Smooth muscle cell (in vitro differentiated cells): ENCODE data around the gene AFF1. TPM values are rescaled to one million over a fixed set of nuclear protein-coding genes. Genes with fewer than 3 reads are reported as not detected.

ENCODE experiments used
- DNase-seq: peaks from one replicate; lab custom pipeline; 2025; ENCODE audit not compliant: unreplicated experiment; lab: John Stamatoyannopoulos, UW
- H2AFZ ChIP-seq: fragments of 200-600 bp; sonication (generic); 2 replicates; pipeline ENCODE4 v1.6.0; 2016; ENCODE audit warnings: antibody characterized with exemption, low read depth, mild to moderate bottlenecking
- H3F3A ChIP-seq: fragments of 200-600 bp; sonication (generic); 2 replicates; pipeline ENCODE4 v1.6.0; 2017; ENCODE audit warnings: antibody characterized with exemption, low read depth
- H3K27ac ChIP-seq: fragments of 200-600 bp; sonication (generic); 2 replicates; pipeline ENCODE4 v1.5.1; 2016; ENCODE audit warnings: low read depth, mild to moderate bottlenecking
- H3K27me3 ChIP-seq: fragments of 200-600 bp; sonication (generic); 2 replicates; pipeline ENCODE4 v1.6.1; 2016; ENCODE audit warnings: low read depth, mild to moderate bottlenecking
- H3K36me3 ChIP-seq: fragments of 200-600 bp; sonication (generic); 2 replicates; pipeline ENCODE4 v1.5.1; 2016; ENCODE audit warnings: low read depth
- H3K4me1 ChIP-seq: fragments of 200-600 bp; sonication (generic); 2 replicates; pipeline ENCODE4 v1.5.1; 2016; ENCODE audit warnings: low read depth
- H3K4me2 ChIP-seq: fragments of 200-600 bp; sonication (generic); 2 replicates; pipeline ENCODE4 v1.6.0; 2016; ENCODE audit warnings: mild to moderate bottlenecking
- H3K4me3 ChIP-seq: fragments of 200-600 bp; sonication (generic); 2 replicates; pipeline ENCODE4 v1.5.1; 2016; ENCODE audit warnings: mild to moderate bottlenecking
- H3K79me2 ChIP-seq: fragments of 200-600 bp; sonication (generic); 2 replicates; pipeline ENCODE4 v1.6.0; 2016; ENCODE audit warnings: low read depth, mild to moderate bottlenecking
- H3K9ac ChIP-seq: fragments of 200-600 bp; sonication (generic); 2 replicates; pipeline ENCODE4 v1.6.0; 2016; ENCODE audit warnings: low read depth
- H3K9me3 ChIP-seq: fragments of 200-600 bp; sonication (generic); replicated peaks from 2 replicates; pipeline ENCODE4 v1.5.1; 2016; ENCODE audit warnings: low read depth
- H4K20me1 ChIP-seq: fragments of 200-600 bp; sonication (generic); 2 replicates; pipeline ENCODE4 v1.6.0; 2016; ENCODE audit warnings: low read depth
- WGBS: methylation state at CpG from one replicate; pipeline ENCODE4 v1.1.7; 2016; ENCODE audit warnings: low lambda C conversion rate; 5-methylcytosine and 5-hydroxymethylcytosine counted together
- polyA plus RNA-seq: library from polyadenylated mRNA; unstranded; fragments of >200 nt; fragmentation: Nextera tagmentation; extraction: Ambion mirVana; gene quantifications from 2 replicates; pipeline ENCODE4 v1.2.1, GENCODE V29; 2016
- total RNA-seq: library from RNA; depleted of rRNA; stranded (reverse); fragments of >200 nt; gene quantifications from 2 replicates; pipeline ENCODE4 v1.2.3, GENCODE V29; 2014
- TF ChIP-seq, protein P1 (sequence below): fragments of 200-600 bp; sonication (generic); IDR thresholded peaks from 2 replicates; pipeline ENCODE4 v1.5.1; 2017; ENCODE audit warnings: borderline replicate concordance, mild to moderate bottlenecking, antibody characterized with exemption; ENCODE audit not compliant: insufficient read depth, poor library complexity, severe bottlenecking

The AFF1 gene
- total and polyA plus RNA-seq, 2 experiments from 2014 or later: 6.6 to 17.7 TPM

DNA sequence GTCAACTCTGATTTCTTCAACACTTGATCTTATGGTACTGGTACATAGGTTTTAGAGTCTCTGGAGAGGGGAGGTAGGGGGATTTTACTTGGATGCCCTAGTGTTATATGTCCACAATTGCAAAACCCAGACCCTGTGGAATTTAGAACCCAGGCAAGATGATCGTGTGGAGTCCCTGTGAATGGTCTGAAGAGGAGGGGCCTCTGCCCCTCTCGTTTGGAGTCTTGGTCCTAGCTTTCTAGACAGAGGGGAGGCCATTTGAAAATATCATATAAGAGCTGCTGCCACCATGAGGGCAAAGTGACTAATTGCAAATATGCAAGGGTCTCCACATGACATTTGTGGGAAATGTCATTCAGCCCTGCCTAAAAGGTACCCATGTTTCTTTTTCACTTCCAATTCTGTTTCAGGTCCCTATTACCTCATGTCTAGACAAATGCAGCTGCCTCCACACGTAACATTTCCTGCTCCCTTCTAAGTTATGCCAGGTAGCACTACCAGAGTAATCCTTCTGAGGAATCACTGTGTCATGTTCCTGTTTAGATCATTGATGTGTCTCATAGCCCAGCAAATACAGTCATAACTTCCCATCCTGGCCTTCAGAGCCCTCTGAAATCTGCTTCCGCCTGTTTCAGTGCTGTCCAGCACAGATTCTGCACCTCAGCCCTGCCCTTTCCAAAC lies 158.8 kb downstream of the AFF1 start:
- no peaks in the 10 kb centered on the region for H3K9me3 ChIP-seq
- no peak overlapping the region for H2AFZ ChIP-seq
- no peak overlapping the region for H3K4me2 ChIP-seq
- no peak for DNase-seq
- peaks cover 9% of the 10 kb centered on the region for H3K4me1 ChIP-seq
- no peaks in the 10 kb centered on the region for H3K27me3 ChIP-seq
- no peaks in the 10 kb centered on the region for H3K36me3 ChIP-seq
- H3K9ac ChIP-seq: peak overlapping the region; percentile 53
- H3F3A ChIP-seq: no peaks in the 10 kb centered on the region
- TF ChIP-seq, protein P1, sequence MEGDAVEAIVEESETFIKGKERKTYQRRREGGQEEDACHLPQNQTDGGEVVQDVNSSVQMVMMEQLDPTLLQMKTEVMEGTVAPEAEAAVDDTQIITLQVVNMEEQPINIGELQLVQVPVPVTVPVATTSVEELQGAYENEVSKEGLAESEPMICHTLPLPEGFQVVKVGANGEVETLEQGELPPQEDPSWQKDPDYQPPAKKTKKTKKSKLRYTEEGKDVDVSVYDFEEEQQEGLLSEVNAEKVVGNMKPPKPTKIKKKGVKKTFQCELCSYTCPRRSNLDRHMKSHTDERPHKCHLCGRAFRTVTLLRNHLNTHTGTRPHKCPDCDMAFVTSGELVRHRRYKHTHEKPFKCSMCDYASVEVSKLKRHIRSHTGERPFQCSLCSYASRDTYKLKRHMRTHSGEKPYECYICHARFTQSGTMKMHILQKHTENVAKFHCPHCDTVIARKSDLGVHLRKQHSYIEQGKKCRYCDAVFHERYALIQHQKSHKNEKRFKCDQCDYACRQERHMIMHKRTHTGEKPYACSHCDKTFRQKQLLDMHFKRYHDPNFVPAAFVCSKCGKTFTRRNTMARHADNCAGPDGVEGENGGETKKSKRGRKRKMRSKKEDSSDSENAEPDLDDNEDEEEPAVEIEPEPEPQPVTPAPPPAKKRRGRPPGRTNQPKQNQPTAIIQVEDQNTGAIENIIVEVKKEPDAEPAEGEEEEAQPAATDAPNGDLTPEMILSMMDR: peak; percentile 45
- H3K79me2 ChIP-seq: no peaks in the 10 kb centered on the region
- H4K20me1 ChIP-seq: no peaks in the 10 kb centered on the region
- WGBS: 33% methylated on average over 4 of the region's 4 CpGs
- H3K27ac ChIP-seq: peak overlapping the region; percentile 82
- H3K4me3 ChIP-seq: no peak overlapping the region

DNA sequence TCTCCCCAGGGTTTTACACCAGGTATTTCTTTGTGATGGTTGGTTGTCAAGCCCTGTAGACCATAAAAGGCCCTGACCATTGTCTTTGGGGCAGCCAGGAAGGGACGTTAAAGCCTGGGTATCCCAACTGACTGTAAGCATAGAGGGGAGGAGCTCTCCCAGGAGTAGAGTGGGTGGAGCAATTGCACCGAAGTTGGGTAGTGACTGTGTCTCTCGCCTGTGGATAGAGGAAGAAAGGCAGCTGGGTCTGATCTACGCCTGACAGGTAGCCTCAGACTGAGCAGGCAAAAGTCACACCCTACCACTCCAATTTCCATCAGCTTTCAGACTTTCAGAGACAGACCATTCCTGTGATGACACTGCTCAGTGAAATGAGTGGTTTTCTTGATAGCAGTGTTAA lies 162.3 kb downstream of the AFF1 start:
- Histone ChIP-seq H4K20me1 (no peaks in the 10 kb centered on the region), H3F3A (no peaks in the 10 kb centered on the region), H3K4me1 (peaks cover 14% of the 10 kb centered on the region), H3K27me3 (no peaks in the 10 kb centered on the region), H3K9ac (no peak overlapping the region), H3K27ac (peak overlapping the region; percentile 59), H3K4me2 (peak overlapping the region; percentile 0), H3K9me3 (no peaks in the 10 kb centered on the region), H3K36me3 (no peaks in the 10 kb centered on the region), H2AFZ (no peak overlapping the region), H3K79me2 (no peaks in the 10 kb centered on the region), H3K4me3 (no peak overlapping the region)
- 41% methylated on average over 4 of the region's 4 CpGs for WGBS
- TF ChIP-seq, protein P1: no peak
- no peak for DNase-seq

DNA sequence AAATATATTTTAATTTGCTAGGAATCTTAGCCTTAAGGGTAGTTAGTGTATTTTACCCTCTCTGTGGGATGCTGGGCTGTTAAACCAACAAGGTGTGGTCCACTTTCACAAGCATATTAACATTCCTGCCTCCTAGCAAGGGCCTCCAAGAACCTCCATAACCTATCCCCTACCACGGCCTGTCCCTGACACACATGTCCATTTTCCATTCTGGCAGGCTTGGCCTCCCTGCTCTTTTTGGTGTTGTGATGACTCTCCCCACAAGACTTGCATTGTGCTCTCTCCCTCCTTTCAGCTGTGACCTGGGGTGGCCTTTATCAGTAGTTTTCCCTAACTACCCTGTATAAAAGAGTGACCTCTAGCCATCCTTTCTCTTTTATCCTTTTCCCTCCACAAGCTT lies 165.4 kb downstream of the AFF1 start:
- H2AFZ ChIP-seq: no peak overlapping the region
- H3K27me3 ChIP-seq: no peaks in the 10 kb centered on the region
- H3K79me2 ChIP-seq: no peaks in the 10 kb centered on the region
- peaks cover 19% of the 10 kb centered on the region for H3K4me1 ChIP-seq
- H3F3A ChIP-seq: peaks cover 7% of the 10 kb centered on the region
- no peak overlapping the region for H3K4me2 ChIP-seq
- H4K20me1 ChIP-seq: no peaks in the 10 kb centered on the region
- no peak overlapping the region for H3K4me3 ChIP-seq
- H3K36me3 ChIP-seq: no peaks in the 10 kb centered on the region
- no peak for DNase-seq
- no peak overlapping the region for H3K27ac ChIP-seq
- WGBS: 58% methylated on average over 1 of the region's 1 CpG
- H3K9ac ChIP-seq: no peak overlapping the region
- TF ChIP-seq, protein P1: no peak
- no peaks in the 10 kb centered on the region for H3K9me3 ChIP-seq

DNA sequence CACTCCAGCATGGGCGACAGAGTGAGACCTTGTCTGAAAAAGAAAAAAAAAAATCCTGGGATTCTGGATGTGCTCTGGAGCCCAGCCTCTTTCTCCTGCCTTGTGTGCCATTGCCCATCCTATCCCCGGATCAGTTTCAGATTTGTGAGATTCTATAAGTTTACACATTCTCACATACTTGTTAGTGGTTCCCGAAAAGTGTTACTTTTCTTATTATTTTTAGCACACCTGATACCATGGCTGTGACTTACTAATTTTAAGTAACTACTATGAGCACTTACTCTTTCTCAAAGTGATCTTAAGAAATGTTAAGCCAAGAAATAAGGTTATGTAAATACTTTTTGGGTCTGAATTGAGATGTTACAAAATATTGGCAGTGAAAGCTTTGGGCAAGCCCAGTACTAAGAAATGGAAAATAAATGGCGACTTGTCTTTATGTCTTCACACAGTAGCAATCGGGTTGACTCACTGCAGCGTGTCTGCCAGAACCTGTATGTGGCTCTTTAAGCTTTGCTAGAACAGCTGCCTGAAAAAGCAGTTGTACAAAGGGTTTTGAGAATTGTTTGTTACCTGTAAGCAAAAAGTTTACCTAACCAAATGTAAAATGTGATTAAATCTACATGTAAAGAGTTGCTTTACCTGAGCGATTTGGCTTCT lies 166.9 kb downstream of the AFF1 start:
- Histone ChIP-seq H3K36me3 (no peaks in the 10 kb centered on the region), H3K4me3 (no peak overlapping the region), H3K27ac (peak overlapping the region; percentile 93), H3K9me3 (no peaks in the 10 kb centered on the region), H3K4me2 (no peak overlapping the region), H3F3A (peaks cover 9% of the 10 kb centered on the region), H3K79me2 (no peaks in the 10 kb centered on the region), H4K20me1 (no peaks in the 10 kb centered on the region), H3K27me3 (no peaks in the 10 kb centered on the region), H3K4me1 (peaks cover 18% of the 10 kb centered on the region), H3K9ac (no peak overlapping the region), H2AFZ (no peak overlapping the region)
- 81% methylated on average over 7 of the region's 7 CpGs for WGBS
- TF ChIP-seq, protein P1: no peak
- no peak for DNase-seq
